Measurements from ENCODE around the gene CHP1. TPM values are rescaled to one million over a fixed set of nuclear protein-coding genes. Genes with fewer than 3 reads are reported as not detected.
A peak's percentile ranks its signal among the peaks of the same experiment; 100 is the strongest.

CHP1 gene
- total RNA-seq (2021; fragmentation: NEBNext Ultra II Directional; extraction: Animal tissue kit (Norgen Biotek cat#: 25700)) (83.3 and 89.0 TPM in 2 replicates), polyA plus RNA-seq (2011; rRNA removed) (31.7 and 45.2 TPM in 2 replicates), polyA minus RNA-seq (2011; rRNA and poly(A)+ RNA removed) (92.0 and 101 TPM in 2 replicates)
- polyA plus RNA-seq (2011; cell fraction: cytosol; rRNA removed) = 41.3 TPM
- 21.2 TPM for polyA plus RNA-seq (2011; cell fraction: nucleus; rRNA removed)
- polyA plus RNA-seq (2012, experiment 1 of 2) = 56.1 to 69.5 TPM (median 62.4 TPM) in 4 replicates
- polyA plus RNA-seq (2012, experiment 2 of 2) = 35.9 TPM
- polyA plus RNA-seq (2013, experiment 1 of 2) = 62.1 TPM
- polyA plus RNA-seq (2013, experiment 2 of 2) = 65.2 TPM
- 81.9 TPM for polyA minus RNA-seq (2011; cell fraction: cytosol; rRNA and poly(A)+ RNA removed)
- polyA minus RNA-seq (2011; cell fraction: nucleus; rRNA and poly(A)+ RNA removed) = 24.8 TPM
- long read RNA-seq, experiment 1, transcript CHP1-201 (7 exons, 3,329 nt) = major isoform, 6 of 32 reads
- long read RNA-seq, experiment 1, partial matches to known transcripts = 1 of 32 reads
- long read RNA-seq, experiment 1, other reads (novel, unspliced or antisense) = 25 of 32 reads
- long read RNA-seq, experiment 2, partial matches to known transcripts = 0 of 2 reads
- long read RNA-seq, experiment 2, other reads (novel, unspliced or antisense) = 1 of 2 reads

DNA sequence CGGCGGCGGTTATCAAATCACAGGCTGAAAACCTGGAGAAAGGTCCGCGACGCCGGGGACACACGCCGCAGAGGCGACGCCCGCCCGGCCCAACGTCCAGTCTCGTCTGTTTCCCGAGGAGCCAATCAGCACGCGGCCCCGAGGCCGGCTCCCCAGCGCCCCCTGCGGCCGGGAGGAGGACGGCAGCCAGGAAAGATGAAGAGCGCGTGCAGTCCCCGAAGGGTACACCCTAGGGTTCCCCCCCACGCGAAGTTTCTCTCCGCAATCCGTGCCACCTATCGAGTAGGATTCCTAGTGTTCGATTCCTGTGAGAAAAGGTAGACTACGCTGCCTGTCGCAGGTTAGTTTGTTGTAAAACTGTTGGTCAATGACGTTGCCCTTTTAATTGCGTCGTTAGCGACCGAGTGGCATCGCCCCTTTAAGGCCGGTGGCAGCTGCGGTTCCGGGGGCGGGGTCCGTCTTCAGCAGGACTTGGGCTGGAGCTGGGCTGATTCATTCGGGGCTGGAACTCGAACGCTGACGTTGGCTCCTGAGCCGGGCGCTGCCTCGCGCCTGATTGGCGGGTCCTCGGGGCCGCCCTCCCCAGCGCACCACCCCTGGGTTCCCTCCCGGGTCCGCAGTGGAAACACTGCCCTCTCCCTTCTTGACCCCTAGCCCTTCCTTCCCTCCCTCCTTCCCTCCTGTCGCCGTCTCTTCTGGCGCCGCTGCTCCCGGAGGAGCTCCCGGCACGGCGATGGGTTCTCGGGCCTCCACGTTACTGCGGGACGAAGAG, at the start of gene CHP1, which contains the start of gene EXD1:
Gene CHP1 (plus strand): TSS at position 619 of the 772 bp plus-strand sequence. CDS start 115 bp downstream, at position 734.
Gene EXD1 (minus strand): TSS at position 108 of the 772 bp plus-strand sequence. CDS start 4,182 bp downstream, outside the sequence.
- peak within 1 kb of the TSS in 3 of 4 experiments; percentile 72 to 79 (median 76); a peak in 6 of 7 replicates for H3K9ac ChIP-seq (replicated peaks in 1 of 4; ENCODE audit: extremely low read depth in 1 of 4, low read depth in 3 of 4, low read length in 3 of 4)
- H2BK12ac ChIP-seq (ENCODE audit: low read depth, low read length) = peak within 1 kb of the TSS; percentile 99
- peaks cover 0 to 4% of the 10 kb centered on the region in 2 experiments for H4K20me1 ChIP-seq (replicated peaks in 1 of 2; ENCODE audit: control insufficient read depth in 1 of 2, insufficient read depth in 2 of 2, low read length in 2 of 2)
- peaks cover 2% of the 10 kb centered on the region; the same call in 1 of the 2 replicates for H3K79me1 ChIP-seq (ENCODE audit: low read depth, low read length)
- no peaks in the 10 kb centered on the region; a peak in 2 of 7 replicates for H3K4me1 ChIP-seq (replicated peaks in 1 of 4; ENCODE audit: control insufficient read depth in 3 of 4, insufficient read depth in 4 of 4, low read length in 3 of 4)
- H3K4ac ChIP-seq (replicated peaks; ENCODE audit: insufficient read length, low read depth, low read length) = no peak within 1 kb of the TSS
- ChIA-PET POLR2A (ENCODE audit: partially characterized antibody) (interaction anchor here (0.8 to 2.9 kb wide), 8 partner anchors 11 to 278 kb away, joined by 3 to 13 read pairs (median 8); partner anchors contain the start of genes CHAC1, INO80, NUSAP1 and OIP5), CTCF (ENCODE audit: partially characterized antibody) (interaction anchor here (0.8 to 3.2 kb wide), 17 partner anchors 10 to 336 kb away, joined by 3 to 23 read pairs (median 4); partner anchors contain the start of gene VPS18)
- H3K18ac ChIP-seq (ENCODE audit: extremely low read depth, low read length) = peak within 1 kb of the TSS; percentile 97
- FAIRE-seq (no peak), DNase-seq (ENCODE audit: low read depth in 1 of 2, low spot score in 2 of 2) (peak; percentile 95 to 99)
- peak within 1 kb of the TSS; percentile 100 for H2BK20ac ChIP-seq (ENCODE audit: low read length)
- H4K91ac ChIP-seq (replicated peaks; ENCODE audit: insufficient read length, low read length) = peak within 1 kb of the TSS; percentile 77
- peaks cover 0 to 5% (median 4%) of the 10 kb centered on the region in 4 experiments; a peak in 2 of 7 replicates for H3K27me3 ChIP-seq (replicated peaks in 1 of 4; ENCODE audit: control insufficient read depth in 3 of 4, extremely low read depth in 1 of 4, insufficient read depth in 3 of 4, low read length in 3 of 4)
- H3K27ac ChIP-seq (ENCODE audit: low read depth, low read length) = peak within 1 kb of the TSS; percentile 83; the same call in 1 of the 2 replicates
- H2AK5ac ChIP-seq (ENCODE audit: low read depth, low read length) = no peak within 1 kb of the TSS
- peak within 1 kb of the TSS; percentile 17 for H3K56ac ChIP-seq (replicated peaks; ENCODE audit: insufficient read length, low read depth, low read length)
- H3K9me3 ChIP-seq (ENCODE audit: insufficient read depth in 2 of 2, low read depth in 1 of 2, low read length in 1 of 2) = no peaks in the 10 kb centered on the region
- peaks cover 0 to 26% of the 10 kb centered on the region in 2 experiments; a peak in 2 of 4 replicates for H3K79me2 ChIP-seq (ENCODE audit: control insufficient read depth in 1 of 2, insufficient read depth in 2 of 2, low read length in 2 of 2)
- peak within 1 kb of the TSS; percentile 100 for H2AFZ ChIP-seq (ENCODE audit: low read length)
- peaks cover 6% of the 10 kb centered on the region for H3K23me2 ChIP-seq (ENCODE audit: low read depth, low read length)
- no peak within 1 kb of the TSS for H3K14ac ChIP-seq (ENCODE audit: insufficient read length)
- peak within 1 kb of the TSS; percentile 50 to 92 for H3K4me2 ChIP-seq (ENCODE audit: insufficient read depth in 1 of 2, low read depth in 2 of 2, low read length in 2 of 2)
- peak within 1 kb of the TSS; percentile 72 to 96 (median 86) for H3K4me3 ChIP-seq (ENCODE audit: extremely low read depth in 1 of 4, insufficient read depth in 2 of 4, low read depth in 3 of 4, low read length in 4 of 4)
- H2BK5ac ChIP-seq (ENCODE audit: low read depth, low read length) = peak within 1 kb of the TSS; percentile 96
- no peak within 1 kb of the TSS for H3K23ac ChIP-seq (ENCODE audit: insufficient read length)
- peak within 1 kb of the TSS; percentile 91 for H2BK120ac ChIP-seq (replicated peaks; ENCODE audit: low read depth, low read length)
- H2BK15ac ChIP-seq (ENCODE audit: low read length) = no peak within 1 kb of the TSS
- peak within 1 kb of the TSS; percentile 86 for H4K8ac ChIP-seq (ENCODE audit: extremely low read depth, insufficient read depth, low read length)
- H4K5ac ChIP-seq (ENCODE audit: insufficient read length, low read depth, low read length) = peak within 1 kb of the TSS; percentile 74
- WGBS, 2 experiments (ENCODE audit: extremely low coverage in 1 of 2, insufficient coverage in 1 of 2, insufficient read length in 1 of 2, insufficient replicate concordance in 2 of 2, low coverage in 1 of 2, low lambda C conversion rate in 2 of 2, missing lambda C conversion rate in 1 of 2) = 1% methylated on average over 68 of the region's 72 CpGs; no CpG with 5 or more reads in 1 of the 2 experiments
- H3K36me3 ChIP-seq (ENCODE audit: control insufficient read depth in 2 of 4, insufficient read depth in 4 of 4, low read length in 3 of 4) = no peaks in the 10 kb centered on the region
- peak; percentile 68 for TF ChIP-seq RNF2 (IDR thresholded peaks at IDR 0.05; ENCODE audit: borderline replicate concordance, low read depth, low read length, missing control alignments, poor library complexity, severe bottlenecking)
- TF ChIP-seq POLR2A (IDR thresholded peaks at IDR 0.05; ENCODE audit: control extremely low read depth in 1 of 2, low read depth in 2 of 2, low read length in 2 of 2) = peak in 1 of 2 experiments; percentile 80; a peak in 2 of 3 replicates
- no peak for TF ChIP-seq FOSL1 (IDR thresholded peaks at IDR 0.05; ENCODE audit: insufficient read depth, low read depth, low read length)
- no peak; a peak in 1 of 4 replicates for TF ChIP-seq HDAC2 (IDR thresholded peaks at IDR 0.05; ENCODE audit: borderline replicate concordance in 1 of 2, low read depth in 2 of 2, low read length in 2 of 2)
- no peak for TF ChIP-seq CEBPB (IDR thresholded peaks at IDR 0.05; ENCODE audit: low read depth, low read length)
- peak; percentile 64 for TF ChIP-seq CTBP2 (IDR thresholded peaks at IDR 0.05; ENCODE audit: borderline replicate concordance, insufficient read depth, insufficient read length, low read length)
- TF ChIP-seq TCF12 (IDR thresholded peaks at IDR 0.05; ENCODE audit: low read depth, low read length) = no peak
